ENCODE data around the gene PCNX3. TPM values are rescaled to one million over a fixed set of nuclear protein-coding genes. Genes with fewer than 3 reads are reported as not detected.

PCNX3 gene
- total RNA-seq, 1 experiment from 2014 or later, result 25.9 TPM

GRCh38 chr11:65604258-65604657 lies 11.3 kb upstream of the PCNX3 start:
- peaks cover 12% of the 10 kb centered on the region for H3K36me3 ChIP-seq (replicated peaks; ENCODE audit: control insufficient read depth, insufficient read depth, low read length)
- no peaks in the 10 kb centered on the region; the same call in 1 of the 2 replicates for H3K27me3 ChIP-seq (ENCODE audit: control insufficient read depth, insufficient read depth, low read length)
- no peak for DNase-seq

GRCh38 chr11:65606876-65607613 lies 8.5 kb upstream of the PCNX3 start:
- H3K4me3 ChIP-seq (ENCODE audit: insufficient read depth, low read depth, low read length), result peak overlapping the region; percentile 51
- H3K27me3 ChIP-seq (ENCODE audit: control insufficient read depth, insufficient read depth, low read length), result no peaks in the 10 kb centered on the region; the same call in 1 of the 2 replicates
- peaks cover 12% of the 10 kb centered on the region for H3K36me3 ChIP-seq (replicated peaks; ENCODE audit: control insufficient read depth, insufficient read depth, low read length)
- peak; percentile 100 for DNase-seq

More at GRCh38 chr11:65604258-65604657, 11.3 kb upstream of the PCNX3 start:
- H3K4me3 ChIP-seq (ENCODE audit: insufficient read depth, low read depth, low read length), result no peak overlapping the region

GRCh38 chr11:65607614-65608426 lies 7.8 kb upstream of the PCNX3 start:
- peaks cover 12% of the 10 kb centered on the region for H3K36me3 ChIP-seq (replicated peaks; ENCODE audit: control insufficient read depth, insufficient read depth, low read length)
- no peaks in the 10 kb centered on the region; the same call in 1 of the 2 replicates for H3K27me3 ChIP-seq (ENCODE audit: control insufficient read depth, insufficient read depth, low read length)
- no peak for DNase-seq
- H3K4me3 ChIP-seq (ENCODE audit: insufficient read depth, low read depth, low read length), result peak overlapping the region; percentile 51

GRCh38 chr11:65609229-65609628 lies 6.3 kb upstream of the PCNX3 start:
- Histone ChIP-seq H3K27me3 (ENCODE audit: control insufficient read depth, insufficient read depth, low read length) (no peaks in the 10 kb centered on the region; the same call in 1 of the 2 replicates), H3K36me3 (replicated peaks; ENCODE audit: control insufficient read depth, insufficient read depth, low read length) (peaks cover 12% of the 10 kb centered on the region), H3K4me3 (ENCODE audit: insufficient read depth, low read depth, low read length) (no peak overlapping the region)
- DNase-seq, result no peak

GRCh38 chr11:65609665-65610064 lies 5.9 kb upstream of the PCNX3 start:
- Histone ChIP-seq H3K27me3 (ENCODE audit: control insufficient read depth, insufficient read depth, low read length) (no peaks in the 10 kb centered on the region; the same call in 1 of the 2 replicates), H3K4me3 (ENCODE audit: insufficient read depth, low read depth, low read length) (no peak overlapping the region)
- no peak for DNase-seq

GRCh38 chr11:65610404-65610803 lies 5.2 kb upstream of the PCNX3 start:
- Histone ChIP-seq H3K36me3 (replicated peaks; ENCODE audit: control insufficient read depth, insufficient read depth, low read length) (peaks cover 3% of the 10 kb centered on the region), H3K4me3 (ENCODE audit: insufficient read depth, low read depth, low read length) (no peak overlapping the region), H3K27me3 (ENCODE audit: control insufficient read depth, insufficient read depth, low read length) (no peaks in the 10 kb centered on the region; the same call in 1 of the 2 replicates)
- DNase-seq, result no peak

More at GRCh38 chr11:65609665-65610064, 5.9 kb upstream of the PCNX3 start:
- H3K36me3 ChIP-seq (replicated peaks; ENCODE audit: control insufficient read depth, insufficient read depth, low read length), result peaks cover 8% of the 10 kb centered on the region

GRCh38 chr11:65611028-65611757 lies 4.4 kb upstream of the PCNX3 start:
- Histone ChIP-seq H3K36me3 (replicated peaks; ENCODE audit: control insufficient read depth, insufficient read depth, low read length) (no peaks in the 10 kb centered on the region; the same call in none of the 2 replicates), H3K27me3 (ENCODE audit: control insufficient read depth, insufficient read depth, low read length) (no peaks in the 10 kb centered on the region; the same call in 1 of the 2 replicates), H3K4me3 (ENCODE audit: insufficient read depth, low read depth, low read length) (no peak overlapping the region)
- DNase-seq, result peak; percentile 70

- peaks cover 1% of the 10 kb centered on the region for H3K36me3 ChIP-seq (replicated peaks; ENCODE audit: control insufficient read depth, insufficient read depth, low read length)
- H3K27me3 ChIP-seq (ENCODE audit: control insufficient read depth, insufficient read depth, low read length), result no peaks in the 10 kb centered on the region; the same call in 1 of the 2 replicates
- no peak for DNase-seq
- H3K4me3 ChIP-seq (ENCODE audit: insufficient read depth, low read depth, low read length), result no peak overlapping the region
Observed at GRCh38 chr11:65611758-65612603, 3.6 kb upstream of the PCNX3 start.

GRCh38 chr11:65612691-65613090 lies 2.9 kb upstream of the PCNX3 start:
- H3K4me3 ChIP-seq (ENCODE audit: insufficient read depth, low read depth, low read length), result no peak overlapping the region
- no peaks in the 10 kb centered on the region; the same call in 1 of the 2 replicates for H3K27me3 ChIP-seq (ENCODE audit: control insufficient read depth, insufficient read depth, low read length)
- H3K36me3 ChIP-seq (replicated peaks; ENCODE audit: control insufficient read depth, insufficient read depth, low read length), result peaks cover 9% of the 10 kb centered on the region
- DNase-seq, result no peak

- peaks cover 12% of the 10 kb centered on the region for H3K36me3 ChIP-seq (replicated peaks; ENCODE audit: control insufficient read depth, insufficient read depth, low read length)
- no peak for DNase-seq
- H3K4me3 ChIP-seq (ENCODE audit: insufficient read depth, low read depth, low read length), result peak overlapping the region; percentile 95
- no peaks in the 10 kb centered on the region; the same call in 1 of the 2 replicates for H3K27me3 ChIP-seq (ENCODE audit: control insufficient read depth, insufficient read depth, low read length)
Observed at GRCh38 chr11:65613091-65613928, 2.3 kb upstream of the PCNX3 start.

- DNase-seq, result peak; percentile 97
- H3K27me3 ChIP-seq (ENCODE audit: control insufficient read depth, insufficient read depth, low read length), result no peaks in the 10 kb centered on the region
- peaks cover 20% of the 10 kb centered on the region for H3K36me3 ChIP-seq (replicated peaks; ENCODE audit: control insufficient read depth, insufficient read depth, low read length)
- peak overlapping the region; percentile 95 for H3K4me3 ChIP-seq (ENCODE audit: insufficient read depth, low read depth, low read length)
Observed at GRCh38 chr11:65615950-65616574, 486 bp downstream of the PCNX3 start.

GRCh38 chr11:65616575-65617001 lies 1.0 kb downstream of the PCNX3 start:
- Histone ChIP-seq H3K36me3 (replicated peaks; ENCODE audit: control insufficient read depth, insufficient read depth, low read length) (peaks cover 20% of the 10 kb centered on the region), H3K4me3 (ENCODE audit: insufficient read depth, low read depth, low read length) (peak overlapping the region; percentile 95), H3K27me3 (ENCODE audit: control insufficient read depth, insufficient read depth, low read length) (no peaks in the 10 kb centered on the region)
- no peak for DNase-seq
